ENCODE data around the gene C2CD2.

DNA sequence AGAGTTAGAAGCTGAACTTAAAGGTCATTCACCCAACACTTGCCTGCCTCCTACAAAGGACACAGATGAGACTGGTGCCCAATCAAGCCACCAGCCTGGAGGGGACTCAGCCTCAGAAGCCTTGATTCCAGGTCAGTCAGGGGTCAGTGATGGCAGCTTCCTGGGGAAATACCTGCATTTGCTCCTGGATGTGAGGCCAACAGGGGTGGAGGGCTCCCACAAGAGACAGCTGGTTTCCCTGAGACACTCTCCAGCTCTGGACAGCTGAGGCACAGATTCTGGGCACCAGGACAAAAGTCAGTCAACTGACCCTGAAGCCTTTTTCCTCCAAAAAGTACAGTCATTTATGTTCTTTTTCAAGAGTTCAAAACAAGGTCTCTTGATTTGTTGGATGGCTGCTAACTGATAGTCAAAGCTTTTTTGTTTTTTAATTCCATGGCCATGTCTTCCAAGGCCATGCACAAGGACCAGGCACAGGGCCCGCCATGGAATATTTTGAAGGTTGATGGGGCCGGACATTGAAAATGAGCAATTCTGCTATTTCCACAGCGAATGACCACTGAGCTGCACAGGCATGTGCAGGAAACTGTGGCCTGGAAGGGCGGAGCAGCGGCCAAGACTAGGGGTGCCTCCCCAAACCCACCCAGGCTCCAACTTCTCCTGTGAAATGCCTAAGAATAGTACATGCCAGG lies 1.8 kb downstream of the C2CD2 start:
- TF ChIP-seq, protein P1, sequence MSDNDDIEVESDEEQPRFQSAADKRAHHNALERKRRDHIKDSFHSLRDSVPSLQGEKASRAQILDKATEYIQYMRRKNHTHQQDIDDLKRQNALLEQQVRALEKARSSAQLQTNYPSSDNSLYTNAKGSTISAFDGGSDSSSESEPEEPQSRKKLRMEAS (IDR thresholded peaks at IDR 0.05; ENCODE audit: insufficient read depth, insufficient read length) = no peak
- TF ChIP-seq POLR2A (IDR thresholded peaks at IDR 0.05; ENCODE audit: low read depth, low read length) = no peak
- no peak for TF ChIP-seq EZH2 (IDR thresholded peaks at IDR 0.05; ENCODE audit: borderline replicate concordance, low read depth, low read length, severe bottlenecking)
- TF ChIP-seq JUN (IDR thresholded peaks at IDR 0.05; ENCODE audit: borderline replicate concordance, insufficient read depth, insufficient read length, low read depth) = no peak
- TF ChIP-seq, protein P2, sequence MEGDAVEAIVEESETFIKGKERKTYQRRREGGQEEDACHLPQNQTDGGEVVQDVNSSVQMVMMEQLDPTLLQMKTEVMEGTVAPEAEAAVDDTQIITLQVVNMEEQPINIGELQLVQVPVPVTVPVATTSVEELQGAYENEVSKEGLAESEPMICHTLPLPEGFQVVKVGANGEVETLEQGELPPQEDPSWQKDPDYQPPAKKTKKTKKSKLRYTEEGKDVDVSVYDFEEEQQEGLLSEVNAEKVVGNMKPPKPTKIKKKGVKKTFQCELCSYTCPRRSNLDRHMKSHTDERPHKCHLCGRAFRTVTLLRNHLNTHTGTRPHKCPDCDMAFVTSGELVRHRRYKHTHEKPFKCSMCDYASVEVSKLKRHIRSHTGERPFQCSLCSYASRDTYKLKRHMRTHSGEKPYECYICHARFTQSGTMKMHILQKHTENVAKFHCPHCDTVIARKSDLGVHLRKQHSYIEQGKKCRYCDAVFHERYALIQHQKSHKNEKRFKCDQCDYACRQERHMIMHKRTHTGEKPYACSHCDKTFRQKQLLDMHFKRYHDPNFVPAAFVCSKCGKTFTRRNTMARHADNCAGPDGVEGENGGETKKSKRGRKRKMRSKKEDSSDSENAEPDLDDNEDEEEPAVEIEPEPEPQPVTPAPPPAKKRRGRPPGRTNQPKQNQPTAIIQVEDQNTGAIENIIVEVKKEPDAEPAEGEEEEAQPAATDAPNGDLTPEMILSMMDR (IDR thresholded peaks at IDR 0.05; ENCODE audit: extremely low read depth in 1 of 2, insufficient read depth in 1 of 2, low read depth in 1 of 2, low read length in 2 of 2) = no peak

All from endothelial cell of umbilical vein (primary cell).